Stimulated activated CD4-positive, alpha-beta T cell treated with anti-CD3 and anti-CD28 coated beads, Interleukin-12 subunit alpha, Interleukin-12 subunit beta, amount 100 ng/mL, for 48 hours (primary cell): Measurements from ENCODE around the gene NAT8L.

Experiments used
- DNase-seq, 3 donors: peaks; one replicate each; pipeline ENCODE4 v3.0.0-alpha.2; 2020; ENCODE audit warnings: low read depth in 2 of 3, low spot score in 1 of 3

NAT8L gene

DNA sequence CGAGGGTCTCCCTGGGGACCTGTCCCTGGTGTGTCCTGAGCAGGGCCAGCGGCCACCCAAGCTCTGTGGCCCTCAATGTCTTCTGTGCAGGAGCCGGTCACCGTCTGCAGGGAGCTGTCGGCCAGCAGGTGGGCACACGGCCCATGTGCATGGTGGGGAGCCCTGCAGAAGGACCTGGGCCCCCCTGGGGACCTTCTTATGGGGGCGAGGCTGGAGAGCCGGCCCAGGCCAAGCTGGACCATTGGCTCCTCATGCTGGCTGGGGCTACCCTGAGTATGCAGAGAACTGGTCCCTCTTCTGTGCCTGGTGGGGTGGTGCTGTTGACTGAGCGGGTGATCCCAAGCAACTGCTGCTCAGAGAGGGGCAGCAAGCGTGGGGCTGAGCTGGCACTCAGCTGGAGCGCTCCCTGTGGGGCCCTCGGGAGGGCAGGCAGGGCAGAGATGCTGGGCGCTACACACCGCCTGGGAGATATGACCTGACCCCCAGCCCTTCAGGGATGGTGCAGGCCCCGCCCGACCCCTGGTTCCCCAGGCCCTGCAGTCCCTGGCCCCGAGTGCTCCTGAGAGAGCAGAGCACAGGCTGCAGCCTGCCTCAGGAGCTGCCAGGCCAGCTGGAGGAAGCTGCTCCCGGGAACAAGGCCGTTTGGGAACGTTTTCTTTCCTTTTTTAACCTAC is 14.8 kb downstream of the NAT8L start:
- DNase-seq = no peak

DNA sequence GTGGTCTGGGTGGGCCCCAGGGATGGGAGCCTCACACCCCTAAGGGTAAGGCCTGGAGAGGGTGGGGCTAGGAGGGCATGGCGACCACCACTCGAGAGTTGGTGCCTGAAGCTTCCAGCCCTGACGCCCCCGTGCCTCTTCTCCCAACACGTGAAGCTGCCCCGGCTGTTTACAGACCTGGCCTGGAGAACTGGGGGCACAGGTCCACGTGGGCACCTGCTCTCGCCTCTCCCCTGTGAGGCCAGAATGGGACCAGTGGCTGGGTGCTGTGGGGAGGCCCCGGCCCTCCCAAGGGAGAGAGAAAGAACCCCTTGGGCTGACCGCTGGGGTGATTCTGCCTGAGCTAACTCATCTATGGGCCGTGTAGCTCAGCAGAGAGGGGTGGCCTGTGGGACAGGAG is 15.5 kb downstream of the NAT8L start:
- no peak for DNase-seq

DNA sequence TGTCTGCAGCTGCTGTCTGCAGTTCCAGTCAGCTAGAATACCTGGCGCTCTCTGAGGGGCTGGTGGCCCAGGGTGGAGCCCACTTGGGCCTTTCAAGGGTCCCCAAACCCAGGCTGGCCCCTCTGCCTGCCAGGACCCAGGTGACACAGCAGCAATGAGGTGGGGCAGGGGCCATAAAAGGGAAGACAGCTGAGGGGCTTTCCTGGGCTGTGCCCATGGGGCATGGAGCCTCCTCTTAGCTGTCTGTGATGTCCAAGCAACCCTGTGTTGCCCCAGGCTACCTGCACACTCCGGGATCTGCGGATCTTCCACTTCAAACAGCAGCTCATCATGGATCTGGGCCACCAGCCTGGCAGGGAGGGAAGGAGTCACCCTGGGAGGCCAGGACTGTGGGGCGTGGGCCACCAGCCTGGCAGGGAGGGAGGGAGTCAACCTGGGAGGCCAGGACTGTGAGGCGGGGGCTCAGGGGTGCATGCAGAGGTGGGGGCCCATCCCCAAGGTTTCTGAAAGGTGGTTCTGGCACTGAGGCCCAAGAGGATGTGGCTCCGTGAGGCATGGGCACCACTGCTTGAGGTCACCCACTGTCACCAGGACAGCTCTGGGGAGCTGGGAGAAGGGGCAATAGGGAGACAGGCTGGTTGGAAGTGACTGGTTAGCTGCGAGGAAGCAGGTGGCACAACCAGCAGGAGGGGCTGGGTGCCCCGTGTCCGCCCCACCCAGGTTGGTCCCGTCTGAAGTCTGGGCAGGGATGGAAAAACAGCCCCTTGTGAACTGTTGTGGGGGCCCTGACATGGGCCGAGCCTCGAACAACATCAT is 16.3 kb downstream of the NAT8L start:
- no peak for DNase-seq

DNA sequence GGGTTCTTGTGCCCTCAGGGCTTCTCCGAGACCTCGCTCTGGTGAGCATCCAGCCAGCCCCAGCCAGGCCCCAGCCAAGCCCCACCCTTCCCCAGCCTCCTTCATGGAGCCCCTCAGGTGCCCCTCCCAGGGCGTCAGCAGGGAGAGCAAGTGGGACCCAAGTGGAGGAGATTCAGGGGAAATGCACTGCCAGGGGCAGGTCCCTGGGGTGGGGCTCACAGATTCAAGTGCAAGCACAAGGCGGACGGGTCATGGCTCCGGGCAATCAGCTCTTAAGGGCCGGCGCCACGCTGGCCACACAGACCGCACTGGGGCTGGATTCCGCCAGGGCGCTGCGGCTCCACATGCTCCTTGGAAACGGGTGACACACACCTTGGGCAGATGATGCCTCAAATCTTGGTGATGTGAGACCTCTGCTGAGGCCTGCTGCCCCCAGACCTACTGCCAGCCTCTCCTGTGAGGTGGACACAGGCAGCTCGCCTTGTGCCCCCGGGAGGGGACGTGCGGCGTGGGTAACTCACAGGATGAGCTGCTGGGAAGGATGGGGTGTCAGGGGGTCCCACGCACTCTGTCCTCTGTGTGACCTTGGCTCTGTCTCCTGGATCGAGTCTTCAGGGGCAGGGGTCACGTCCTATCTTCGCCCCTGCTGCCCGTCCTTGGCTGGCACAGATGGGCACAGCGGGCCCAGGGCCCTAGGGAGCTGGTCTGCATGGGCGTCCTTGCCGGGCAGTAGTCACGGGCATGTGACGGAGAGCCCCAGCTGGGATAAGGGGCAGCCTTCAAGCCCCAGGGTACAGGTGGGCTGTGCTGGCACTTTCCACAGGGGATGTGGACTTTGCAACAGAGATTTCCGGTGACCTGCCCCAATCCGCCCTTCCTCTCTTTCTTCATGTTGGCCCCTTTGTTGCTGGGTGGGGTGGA is 17.1 kb downstream of the NAT8L start:
- no peak for DNase-seq

DNA sequence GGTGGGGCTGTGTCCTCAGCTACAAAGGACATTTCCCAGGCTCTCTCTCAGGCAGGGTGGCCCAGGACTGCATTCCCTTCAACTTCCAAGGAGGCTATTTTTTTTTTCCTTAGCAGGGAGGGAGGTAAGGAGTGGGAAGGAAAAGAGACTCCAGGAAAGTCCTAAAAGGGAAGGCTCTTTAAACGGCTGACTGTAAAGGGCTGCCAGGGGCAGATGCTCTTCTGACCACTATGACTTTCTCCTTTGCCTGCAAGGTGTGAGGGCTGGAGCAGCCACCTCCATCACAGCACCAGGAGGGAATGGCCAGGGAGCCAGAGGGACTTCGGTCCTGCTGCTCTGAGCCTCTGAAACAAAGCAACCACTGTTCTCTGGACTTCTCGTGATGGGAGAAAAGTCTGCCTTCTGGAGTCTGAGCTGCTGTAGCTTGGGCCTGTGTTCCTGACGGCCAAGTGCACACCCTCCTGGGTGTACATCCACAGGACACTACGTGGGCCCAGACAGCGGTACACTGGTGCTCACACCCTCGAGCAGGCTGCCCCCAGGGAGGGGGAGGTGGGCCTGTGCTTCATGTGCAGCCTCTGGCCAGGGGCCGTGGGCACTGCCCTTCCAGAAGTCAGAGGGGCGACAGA is 17.9 kb downstream of the NAT8L start:
- DNase-seq = no peak

DNA sequence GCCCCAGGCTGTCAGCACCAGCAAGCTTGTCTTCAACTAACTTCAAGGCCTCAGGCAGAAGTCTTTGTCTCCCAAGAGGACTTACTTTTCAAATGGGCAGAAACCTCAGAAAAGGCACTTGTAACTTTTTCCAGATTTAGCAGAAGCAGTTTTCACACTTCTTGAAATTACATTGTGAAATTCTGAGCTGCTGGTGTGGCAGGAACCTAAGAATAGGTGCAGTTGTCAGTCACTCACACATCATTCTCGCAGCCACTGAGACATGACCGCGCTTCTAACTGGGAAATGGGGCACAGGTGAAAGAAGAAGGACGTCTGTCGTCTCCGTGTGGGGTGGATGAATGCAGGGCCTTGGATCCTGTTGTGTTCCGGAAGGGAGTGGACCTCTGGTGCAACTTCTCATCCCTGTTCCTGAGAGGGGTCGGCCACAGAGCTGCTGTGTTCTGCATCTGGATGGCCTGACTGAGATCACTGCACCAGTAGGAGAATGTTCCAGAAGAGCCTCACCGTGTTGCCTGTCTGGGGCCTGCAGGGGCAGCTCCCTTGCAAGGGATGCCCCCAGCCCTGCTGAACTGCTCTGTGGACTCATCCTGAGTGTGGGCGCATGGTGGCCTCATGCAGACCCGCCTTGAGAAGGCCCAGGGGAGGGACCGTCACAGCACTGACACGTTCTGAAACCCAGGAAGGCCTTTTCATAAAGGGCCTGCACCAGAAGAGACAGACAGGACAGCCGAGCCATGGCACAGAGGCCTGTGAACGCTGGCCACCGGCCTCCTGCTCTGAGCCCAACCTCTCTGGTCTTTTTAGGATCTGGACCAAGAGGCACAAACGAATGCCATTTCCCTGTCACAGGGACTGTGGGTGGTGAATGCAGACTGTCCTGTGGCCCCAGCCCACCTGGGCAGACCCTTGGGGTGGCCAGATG is 18.7 kb downstream of the NAT8L start:
- DNase-seq = no peak

DNA sequence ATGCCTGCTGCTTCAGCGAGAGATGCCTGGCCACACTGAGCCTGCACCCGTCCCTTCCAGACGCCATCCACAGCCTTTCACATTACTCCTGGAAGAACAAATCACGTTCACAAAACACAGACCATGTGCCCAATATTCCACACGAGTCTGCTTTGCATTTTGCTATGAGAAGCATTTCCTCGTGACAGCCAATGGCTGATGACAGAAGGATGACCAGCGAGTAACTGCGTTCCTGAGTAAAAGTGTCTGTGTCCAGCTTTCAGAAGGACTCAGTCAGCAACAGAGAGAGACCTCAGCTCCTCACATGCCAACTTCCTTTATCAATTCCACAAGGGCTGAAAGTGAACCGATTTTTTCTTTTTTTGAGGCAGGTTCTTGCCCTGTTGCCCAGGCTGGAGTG is 19.5 kb downstream of the NAT8L start:
- no peak for DNase-seq

DNA sequence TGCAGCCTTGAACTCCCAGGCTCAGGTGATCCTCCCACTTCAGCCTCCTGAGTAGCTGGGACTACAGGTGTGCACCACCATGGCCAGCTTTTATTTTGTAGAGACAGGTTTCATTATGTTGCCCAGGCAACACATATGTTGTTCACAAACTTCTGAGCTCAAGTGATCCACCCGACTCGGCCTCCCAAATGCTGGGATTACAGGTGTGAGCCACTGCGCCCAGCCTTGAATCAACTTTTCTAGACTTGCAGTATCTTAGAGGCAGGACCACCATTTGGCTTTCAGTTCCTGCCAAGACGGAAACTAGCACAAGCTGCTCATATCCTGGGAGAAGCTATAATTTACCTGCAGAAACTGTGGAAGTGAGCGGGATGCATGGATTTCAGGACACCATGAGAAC is 19.9 kb downstream of the NAT8L start:
- DNase-seq = no peak

DNA sequence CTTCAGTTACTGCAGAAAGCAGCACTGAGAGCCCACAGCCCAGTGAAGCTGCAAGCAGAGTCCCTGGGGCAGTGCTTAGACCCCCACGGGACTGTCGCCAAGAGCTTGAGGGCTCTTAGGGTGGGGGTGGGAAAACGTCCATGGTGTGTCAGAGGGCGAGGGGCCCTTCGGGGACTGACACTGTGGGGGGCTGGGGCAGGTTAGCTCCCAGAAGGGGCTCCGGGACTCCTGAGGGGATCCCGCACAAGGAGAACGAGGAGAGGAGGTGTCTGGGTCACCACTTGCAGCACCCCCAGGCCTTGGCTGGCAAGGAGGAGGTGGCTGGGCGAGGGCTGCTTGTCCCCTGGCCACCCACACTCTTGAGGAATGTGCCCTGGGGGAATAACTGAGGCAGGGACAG is 20.8 kb downstream of the NAT8L start:
- DNase-seq = no peak

DNA sequence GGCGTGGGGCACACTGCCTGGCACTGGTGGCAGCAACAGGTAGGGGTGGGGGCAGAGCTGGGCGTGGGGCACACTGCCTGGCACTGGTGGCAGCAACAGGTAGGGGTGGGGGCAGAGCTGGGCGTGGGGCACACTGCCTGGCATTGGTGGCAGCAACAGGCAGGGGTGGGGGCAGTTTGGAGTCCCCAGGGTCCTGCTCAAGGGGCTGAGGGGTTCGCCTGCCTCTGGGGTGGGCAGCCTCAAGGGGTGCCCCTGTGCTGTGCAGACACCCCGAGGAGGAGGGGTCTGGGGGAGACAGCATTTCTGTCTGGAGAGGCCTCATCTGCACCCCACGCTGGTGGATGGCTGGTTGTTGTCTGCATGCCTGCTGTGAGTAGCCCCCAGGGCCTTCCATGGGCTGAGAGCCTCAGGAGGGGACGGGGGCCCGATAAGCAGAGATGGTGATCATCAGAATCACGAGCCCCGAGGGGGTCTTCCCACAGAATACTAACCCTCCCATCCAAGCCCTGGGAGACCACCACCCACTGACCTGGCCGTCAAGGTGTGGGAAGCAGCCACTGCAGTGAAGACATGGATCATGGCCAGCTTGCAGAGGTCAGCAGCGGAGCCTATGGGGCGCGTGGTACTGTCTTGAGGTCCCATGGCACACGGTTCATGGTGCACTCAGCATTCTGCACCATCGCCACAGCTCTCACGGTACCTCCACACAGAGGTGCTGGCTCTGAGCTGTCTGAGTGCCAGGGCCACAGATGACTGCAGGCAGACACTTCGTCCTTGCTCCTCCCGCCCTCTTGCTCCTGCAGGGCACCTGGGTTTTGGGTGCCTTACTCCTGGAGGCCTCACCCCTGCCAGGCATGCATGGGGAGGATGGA is 21.5 kb downstream of the NAT8L start:
- DNase-seq = no peak

DNA sequence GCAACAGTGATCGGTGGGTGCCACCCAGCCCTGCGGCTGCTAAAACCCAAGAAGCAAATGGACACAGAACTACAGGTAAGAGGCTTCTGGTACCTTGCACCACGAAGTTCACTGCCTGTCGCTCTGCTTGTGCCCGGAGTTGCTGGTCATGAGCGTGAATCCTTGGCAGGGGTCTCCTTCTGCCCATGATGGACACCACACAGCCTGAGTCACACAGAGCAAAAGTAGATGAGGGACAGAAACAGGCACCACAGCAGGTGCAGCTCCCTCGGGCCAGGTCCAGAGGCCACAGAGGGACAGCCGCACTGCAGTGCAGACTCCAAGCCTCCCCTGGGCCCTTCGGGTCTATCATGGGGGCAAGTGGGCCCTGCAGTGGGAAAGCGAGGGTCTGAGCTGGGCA is 22.4 kb downstream of the NAT8L start:
- DNase-seq = no peak

DNA sequence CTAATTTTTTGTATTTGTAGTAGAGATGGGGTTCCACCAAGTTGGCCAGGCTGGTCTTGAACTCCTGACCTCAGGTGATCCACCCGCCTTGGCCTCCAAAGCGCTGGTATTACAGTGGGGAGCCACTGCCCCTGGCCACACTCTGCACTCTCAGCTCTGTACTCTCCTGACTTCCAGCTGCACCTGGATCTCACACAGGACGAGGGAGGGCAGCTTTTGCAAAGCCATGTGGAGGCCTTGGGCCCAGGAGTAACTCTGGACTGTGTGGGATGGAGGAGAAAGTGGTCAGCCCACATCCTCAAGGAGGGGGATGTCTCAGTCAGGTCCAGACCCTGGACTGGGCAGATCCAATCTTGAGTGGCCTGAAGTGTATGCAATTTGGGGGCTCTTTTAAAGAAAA is 23.0 kb downstream of the NAT8L start:
- DNase-seq = no peak

DNA sequence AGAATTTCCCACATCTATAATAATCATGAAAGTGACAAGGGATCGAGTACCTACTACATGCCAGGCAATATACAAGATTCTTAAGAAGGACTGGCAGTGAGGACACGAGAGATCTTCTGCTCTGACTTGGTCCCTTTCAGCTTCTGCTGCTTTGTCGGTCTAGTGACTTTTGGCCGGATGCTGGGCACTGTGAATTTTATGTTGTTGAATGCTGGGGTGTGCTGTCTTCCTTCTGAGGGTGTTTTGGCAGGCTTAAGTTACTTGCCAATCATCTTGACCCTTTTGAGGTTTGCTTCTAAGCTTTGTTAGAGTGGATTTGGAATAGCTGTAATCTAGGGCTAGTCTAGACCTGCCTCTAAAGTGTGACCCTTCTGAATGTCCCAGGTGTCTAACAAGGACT is 23.5 kb downstream of the NAT8L start:
- DNase-seq = no peak

DNA sequence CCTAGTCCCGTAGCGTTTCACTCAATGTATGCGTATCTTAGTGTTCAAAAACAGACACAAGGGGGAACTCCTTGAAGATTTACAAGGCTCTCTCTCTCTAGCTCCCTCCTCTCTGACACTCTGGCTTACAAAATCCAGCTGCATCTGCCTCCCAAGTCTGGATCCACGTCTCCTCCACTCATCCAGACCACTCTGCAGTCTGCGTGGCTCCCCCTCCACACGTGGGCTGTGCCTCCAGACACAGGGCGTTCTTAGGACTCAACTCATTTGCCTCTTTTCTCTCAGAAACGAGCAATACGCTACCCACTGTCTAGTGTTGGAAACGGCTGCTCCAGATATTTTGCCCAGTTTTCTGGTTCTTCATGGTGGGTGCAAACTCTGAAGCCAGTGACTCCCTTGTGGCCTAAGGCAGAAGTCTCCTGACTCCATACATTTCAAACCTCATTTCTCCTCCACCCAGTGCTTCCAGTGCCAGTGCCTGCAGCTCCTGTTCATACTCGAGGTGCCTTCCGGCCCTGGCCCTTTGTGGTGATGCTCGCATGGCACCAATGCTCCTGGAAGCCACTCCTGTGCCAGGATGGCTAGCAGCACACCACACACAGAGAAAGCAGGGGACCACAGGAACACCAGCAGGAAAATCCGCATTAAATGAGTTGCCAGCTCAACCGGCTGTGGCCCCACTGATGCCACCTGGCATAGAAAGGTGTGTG is 24.1 kb downstream of the NAT8L start:
- no peak for DNase-seq

DNA sequence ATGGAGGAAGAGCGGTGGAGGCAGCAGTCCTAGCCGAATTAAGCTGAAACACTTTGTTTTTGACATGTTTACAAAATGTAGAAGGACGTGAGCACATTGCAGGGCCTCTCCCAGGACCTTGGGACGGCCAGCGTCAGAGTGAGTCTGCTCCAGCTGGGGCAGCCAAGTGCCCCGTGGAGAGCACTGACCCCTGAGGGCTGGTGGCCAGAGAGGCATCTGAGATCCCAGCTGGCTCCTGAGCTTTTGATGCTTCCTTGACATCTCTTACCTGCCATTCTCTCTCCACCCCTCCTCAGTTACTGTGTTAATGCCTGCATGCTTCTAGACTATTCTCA is 24.7 kb downstream of the NAT8L start:
- no peak for DNase-seq

DNA sequence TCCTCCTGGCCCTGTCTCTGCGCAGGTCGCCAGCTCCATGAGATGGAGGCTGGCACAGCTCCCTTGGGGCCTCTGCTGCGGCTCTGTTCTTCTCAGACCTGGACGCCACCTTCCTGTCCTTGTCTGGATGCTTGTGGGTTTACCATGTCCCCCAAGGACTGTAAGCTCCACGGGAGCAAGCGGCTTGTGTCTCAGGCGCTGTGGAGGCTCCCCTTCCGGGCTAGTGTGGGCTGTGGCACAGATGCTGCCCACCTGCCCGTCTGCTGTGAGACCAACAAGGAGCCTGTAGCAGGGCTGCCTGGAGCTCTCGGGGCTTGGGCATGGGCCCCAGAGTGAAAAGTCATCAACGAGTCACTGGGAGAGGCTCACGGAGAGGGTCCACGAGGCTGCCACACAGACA is 25.2 kb downstream of the NAT8L start:
- DNase-seq = no peak

DNA sequence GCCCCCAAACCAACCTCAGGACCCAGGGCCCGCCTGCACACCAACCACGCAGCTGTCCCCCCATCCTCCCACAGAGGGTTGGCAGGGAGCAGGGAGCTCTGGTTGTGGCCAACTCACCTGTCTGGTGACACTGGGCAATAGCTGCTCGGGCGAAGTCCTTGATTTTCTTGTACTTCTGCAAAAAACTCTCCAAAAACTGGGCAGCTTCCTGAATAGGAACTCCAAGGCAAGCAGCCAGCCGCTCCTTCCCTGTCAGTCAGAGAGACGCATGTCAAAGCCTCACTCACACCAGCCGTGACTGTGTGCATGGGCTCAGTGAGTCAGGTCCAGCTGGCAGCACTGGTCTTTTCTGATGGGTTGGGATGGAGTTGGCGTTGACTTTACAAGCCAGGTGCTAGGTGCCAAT is 26.4 kb downstream of the NAT8L start:
- no peak for DNase-seq

DNA sequence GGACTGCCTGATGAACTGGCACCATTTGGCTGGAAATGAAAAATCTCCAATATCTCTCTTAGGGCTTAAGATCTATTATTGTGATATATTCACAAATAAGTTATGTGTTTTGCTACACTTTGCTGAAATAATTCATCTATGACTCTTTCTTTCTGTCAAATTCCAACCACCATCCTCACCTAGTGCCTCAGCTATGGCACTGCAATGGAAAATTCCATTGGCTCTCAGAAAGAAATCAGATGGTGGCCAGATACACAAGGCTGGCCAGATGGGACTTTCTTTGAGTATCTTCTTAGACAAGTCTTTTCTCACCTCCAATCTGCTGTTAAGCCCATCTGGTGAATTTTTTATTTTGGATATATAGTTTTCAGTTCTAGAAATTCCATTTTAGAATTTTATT is 28.0 kb downstream of the NAT8L start:
- no peak for DNase-seq

DNA sequence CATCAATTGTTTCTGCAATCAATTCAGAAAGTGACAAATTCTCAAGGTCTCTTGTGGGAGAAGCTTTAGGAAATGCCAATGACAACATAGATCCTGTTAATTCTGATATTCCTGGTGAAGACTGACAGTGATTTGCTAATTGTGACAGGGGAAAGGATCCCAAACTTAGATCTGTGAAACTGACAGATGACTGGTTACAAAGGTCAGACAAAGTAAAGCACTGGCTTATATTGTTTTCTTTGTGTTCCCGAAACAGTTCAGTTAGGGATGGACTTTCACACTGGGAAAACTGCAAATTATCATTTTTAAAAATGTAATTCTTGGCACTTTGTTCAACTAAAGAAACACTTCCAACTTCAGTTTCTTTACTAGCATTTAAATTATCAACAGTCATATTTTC is 30.1 kb downstream of the NAT8L start:
- no peak for DNase-seq
